Measurements from ENCODE around the gene CD6. TPM values are rescaled to one million over a fixed set of nuclear protein-coding genes. Genes with fewer than 3 reads are reported as not detected.
A peak's percentile ranks its signal among the peaks of the same experiment; 100 is the strongest.

Gene CD6
- total and polyA plus RNA-seq, 9 donors, result 0.42 to 3.4 (median 0.69) TPM

DNA sequence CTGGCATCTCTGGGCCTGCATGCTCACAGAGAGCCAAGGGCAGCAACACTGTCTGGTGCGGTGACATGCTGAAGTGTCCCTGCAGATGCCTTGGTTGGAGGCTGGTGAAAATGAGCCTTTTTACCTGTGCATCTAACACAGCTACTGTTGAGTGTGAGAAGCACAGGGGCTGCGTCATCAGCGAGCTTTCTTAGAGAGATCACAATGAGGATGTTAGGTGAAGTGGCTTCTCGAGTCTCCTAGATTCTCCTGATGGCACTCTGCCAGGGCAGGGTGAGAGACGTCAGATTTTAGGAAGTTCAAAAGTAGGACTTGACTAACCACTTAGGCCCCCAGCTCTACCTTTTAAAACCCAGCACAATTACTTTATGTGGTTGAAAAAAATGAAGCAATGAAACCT lies 15.9 kb upstream of the CD6 start:
- DNase-seq, result no peak

DNA sequence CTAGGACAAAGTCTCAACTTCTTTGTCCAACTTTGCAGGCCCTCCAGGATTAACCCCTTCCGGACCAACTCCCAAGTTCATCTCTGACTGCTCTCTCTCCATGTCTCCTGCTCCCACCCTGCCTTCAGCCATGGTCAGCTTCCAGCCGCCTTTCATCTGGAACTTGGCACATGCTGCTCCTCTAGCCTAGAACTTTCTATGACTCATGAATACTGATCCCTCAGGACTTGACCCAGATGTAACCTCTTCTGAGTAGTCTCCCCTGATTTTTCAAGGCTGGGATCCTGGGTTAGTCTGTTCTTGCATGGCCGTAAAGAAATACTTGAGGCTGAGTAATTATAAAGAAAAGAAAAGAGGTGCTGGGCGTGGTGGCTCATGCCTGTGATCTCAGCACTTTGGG lies 14.3 kb upstream of the CD6 start:
- Histone ChIP-seq H3K36me3 (no peaks in the 10 kb centered on the region), H3K4me1 (ENCODE audit: insufficient read depth) (no peaks in the 10 kb centered on the region), H3K9me3 (no peaks in the 10 kb centered on the region), H3K27me3 (no peaks in the 10 kb centered on the region), H3K4me3 (no peak overlapping the region), H3K27ac (no peak overlapping the region)
- peak in 1 of 5 donors; percentile 15 for DNase-seq
- TF ChIP-seq POLR2A (IDR thresholded peaks at IDR 0.05) (no peak), EP300 (IDR thresholded peaks at IDR 0.05) (no peak)
- TF ChIP-seq, protein P1, sequence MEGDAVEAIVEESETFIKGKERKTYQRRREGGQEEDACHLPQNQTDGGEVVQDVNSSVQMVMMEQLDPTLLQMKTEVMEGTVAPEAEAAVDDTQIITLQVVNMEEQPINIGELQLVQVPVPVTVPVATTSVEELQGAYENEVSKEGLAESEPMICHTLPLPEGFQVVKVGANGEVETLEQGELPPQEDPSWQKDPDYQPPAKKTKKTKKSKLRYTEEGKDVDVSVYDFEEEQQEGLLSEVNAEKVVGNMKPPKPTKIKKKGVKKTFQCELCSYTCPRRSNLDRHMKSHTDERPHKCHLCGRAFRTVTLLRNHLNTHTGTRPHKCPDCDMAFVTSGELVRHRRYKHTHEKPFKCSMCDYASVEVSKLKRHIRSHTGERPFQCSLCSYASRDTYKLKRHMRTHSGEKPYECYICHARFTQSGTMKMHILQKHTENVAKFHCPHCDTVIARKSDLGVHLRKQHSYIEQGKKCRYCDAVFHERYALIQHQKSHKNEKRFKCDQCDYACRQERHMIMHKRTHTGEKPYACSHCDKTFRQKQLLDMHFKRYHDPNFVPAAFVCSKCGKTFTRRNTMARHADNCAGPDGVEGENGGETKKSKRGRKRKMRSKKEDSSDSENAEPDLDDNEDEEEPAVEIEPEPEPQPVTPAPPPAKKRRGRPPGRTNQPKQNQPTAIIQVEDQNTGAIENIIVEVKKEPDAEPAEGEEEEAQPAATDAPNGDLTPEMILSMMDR (IDR thresholded peaks at IDR 0.05), result no peak
- intact Hi-C loops (cut with DNase I), result no loop called here
- WGBS, 3 donors, result 78 to 82% (median 79%) methylated on average over 4 of the region's 4 CpGs

More for the DNA sequence above, 15.9 kb upstream of the CD6 start:
- H3K27ac ChIP-seq, result no peak overlapping the region
- no peak for TF ChIP-seq EP300 (IDR thresholded peaks at IDR 0.05)
- no peak for TF ChIP-seq POLR2A (IDR thresholded peaks at IDR 0.05)
- TF ChIP-seq, protein P1 (IDR thresholded peaks at IDR 0.05), result no peak
- H3K4me1 ChIP-seq (ENCODE audit: insufficient read depth), result peaks cover 5% of the 10 kb centered on the region
- no peaks in the 10 kb centered on the region for H3K27me3 ChIP-seq
- H3K9me3 ChIP-seq, result no peaks in the 10 kb centered on the region
- intact Hi-C loops (cut with DNase I), result no loop called here
- 55 to 63% (median 61%) methylated on average over 5 of the region's 5 CpGs for WGBS, 3 donors
- H3K36me3 ChIP-seq, result no peaks in the 10 kb centered on the region
- H3K4me3 ChIP-seq, result no peak overlapping the region

DNA sequence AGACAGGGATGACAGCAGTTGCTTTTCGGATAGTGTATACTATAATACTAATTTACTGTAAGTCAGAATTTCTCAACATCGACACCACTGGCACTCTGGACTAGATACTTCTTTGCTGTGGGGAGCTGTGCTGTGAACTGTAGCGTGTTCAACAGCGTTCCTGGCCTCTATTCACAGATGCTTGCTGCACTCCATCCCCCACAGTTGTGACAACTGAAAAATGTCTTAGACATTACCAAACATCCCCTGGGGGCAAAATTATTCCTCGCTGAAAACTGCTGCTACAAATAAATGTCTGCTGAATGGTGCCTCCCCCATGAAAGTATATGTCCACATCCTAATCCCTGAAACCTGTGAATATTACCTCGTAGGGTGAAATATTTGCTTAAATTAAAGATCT lies 12.0 kb upstream of the CD6 start:
- Histone ChIP-seq H3K4me3 (no peak overlapping the region), H3K27ac (no peak overlapping the region), H3K36me3 (no peaks in the 10 kb centered on the region), H3K4me1 (ENCODE audit: insufficient read depth) (no peaks in the 10 kb centered on the region), H3K9me3 (no peaks in the 10 kb centered on the region), H3K27me3 (no peaks in the 10 kb centered on the region)
- 72 to 79% (median 79%) methylated on average over 6 of the region's 6 CpGs for WGBS, 3 donors
- TF ChIP-seq POLR2A (IDR thresholded peaks at IDR 0.05) (no peak), EP300 (IDR thresholded peaks at IDR 0.05) (no peak)
- TF ChIP-seq, protein P1 (IDR thresholded peaks at IDR 0.05), result no peak
- DNase-seq, result no peak
- intact Hi-C loops (cut with DNase I), result no loop called here

DNA sequence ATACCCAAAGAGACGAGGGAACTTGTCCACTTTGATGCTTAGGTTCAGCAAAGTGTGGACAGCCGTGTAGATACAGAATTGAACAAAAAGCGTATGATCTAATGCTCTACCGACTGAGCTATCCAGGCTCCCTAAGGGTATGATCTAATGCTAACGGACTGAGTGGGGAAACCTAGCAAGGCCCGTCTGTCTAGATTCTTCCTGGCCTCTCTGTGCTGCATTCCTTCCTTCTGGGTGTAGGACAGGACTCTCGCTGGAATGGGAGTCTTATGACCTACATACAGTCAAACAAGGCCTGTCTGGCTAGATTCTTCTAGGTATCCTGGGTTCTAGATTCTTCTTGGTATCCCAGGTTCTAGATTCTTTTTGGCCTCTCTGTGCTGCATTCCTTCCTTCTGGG lies 11.1 kb upstream of the CD6 start:
- H3K9me3 ChIP-seq, result no peaks in the 10 kb centered on the region
- WGBS, 3 donors, result 90 to 96% (median 91%) methylated on average over 7 of the region's 7 CpGs
- intact Hi-C loops (cut with DNase I), result no loop called here
- TF ChIP-seq EP300 (IDR thresholded peaks at IDR 0.05) (no peak), POLR2A (IDR thresholded peaks at IDR 0.05) (no peak)
- TF ChIP-seq, protein P1 (IDR thresholded peaks at IDR 0.05), result no peak
- H3K27me3 ChIP-seq, result no peaks in the 10 kb centered on the region
- H3K4me3 ChIP-seq, result no peak overlapping the region
- no peaks in the 10 kb centered on the region for H3K4me1 ChIP-seq (ENCODE audit: insufficient read depth)
- no peak for DNase-seq
- no peak overlapping the region for H3K27ac ChIP-seq
- H3K36me3 ChIP-seq, result no peaks in the 10 kb centered on the region

All from ovary (tissue), 9 donors.